K562 (cell line): ENCODE results near the gene GSG1L2. TPM values are rescaled to one million over a fixed set of nuclear protein-coding genes. Genes with fewer than 3 reads are reported as not detected.

Source experiments
- ATAC-seq: fragments of 200-7000 bp; cut with Tn5 transposase; 3 replicates; pipeline ENCODE4 v1.9.1; 2020; ENCODE audit warnings: moderate library complexity
- BruUV-seq: library from RNA; stranded (reverse); fragments of 400-500 nt; replicated peaks from 2 replicates; lab custom pipeline; 2021; lab: Mats Ljungman, UMichigan
- CTCF ChIA-PET: fragments of 300-600 bp; formaldehyde crosslinking; extraction: SDS; loops from one replicate; lab custom pipeline; 2021; ENCODE audit warnings: low intra/inter-chr PET ratio; lab: Yijun Ruan, JAX
- POLR2A ChIA-PET: fragments of 300-600, 350-650 bp; sonication (Branson Sonifier 250); formaldehyde crosslinking; extraction: SDS; loops from one replicate; lab custom pipeline; 2021; ENCODE audit warnings: antibody characterized with exemption, inconsistent platforms; lab: Yijun Ruan, JAX
- DNase-seq, 4 experiments: peaks; one replicate each; pipeline versions ENCODE4 v3.0.0 to v3.0.0-alpha.2; 2011 to 2018; ENCODE audit warnings: low spot score in 3 of 4, mixed read lengths in 3 of 4; ENCODE audit errors: extremely low read depth in 1 of 4
- FAIRE-seq: peaks from 2 replicates; lab custom pipeline; 2011; peaks lifted over from hg19 to GRCh38; lab: Jason Lieb, UNC
- H2AFZ ChIP-seq: 2 replicates; pipeline ENCODE4 v1.6.0; 2011; ENCODE audit warnings: low read depth, low read length, control low read depth, inconsistent platforms
- H3K27ac ChIP-seq: fragments of 200-600 bp; 3 replicates; pipeline ENCODE4 v1.8.0; 2011; ENCODE audit warnings: low read depth, mild to moderate bottlenecking, control low read depth, inconsistent platforms, low read length, moderate library complexity, mixed read lengths; ENCODE audit errors: extremely low read depth
- H3K27me3 ChIP-seq, 2 experiments: fragments of 300-600 bp in 1 of 2; 2 replicates in 1 of 2; 3 replicates in 1 of 2; pipeline versions ENCODE4 v1.6.0 to v1.8.0; 2011; ENCODE audit warnings: inconsistent platforms in 2 of 2, low read length in 2 of 2, mild to moderate bottlenecking in 1 of 2, mixed read lengths in 1 of 2, moderate library complexity in 1 of 2; ENCODE audit not compliant: control insufficient read depth in 2 of 2, insufficient read depth in 2 of 2
- H3K36me3 ChIP-seq: fragments of 300-600 bp; 3 replicates; pipeline ENCODE4 v1.8.0; 2011; ENCODE audit warnings: mild to moderate bottlenecking, low read length, inconsistent platforms; ENCODE audit not compliant: control insufficient read depth, insufficient read depth
- H3K4me1 ChIP-seq, 2 experiments: fragments of 200-600 bp in 1 of 2; replicated peaks in 1 of 2; 2 replicates in 1 of 2; 3 replicates in 1 of 2; pipeline versions ENCODE4 v1.5.1 to v1.8.0; 2011; ENCODE audit warnings: inconsistent platforms in 2 of 2, low read length in 2 of 2, mild to moderate bottlenecking in 1 of 2, mixed read lengths in 1 of 2, moderate library complexity in 1 of 2; ENCODE audit not compliant: control insufficient read depth in 2 of 2, insufficient read depth in 2 of 2
- H3K4me2 ChIP-seq: 2 replicates; pipeline ENCODE4 v1.6.1; 2011; ENCODE audit warnings: low read length, control low read depth, inconsistent platforms, mixed read lengths; ENCODE audit not compliant: insufficient read depth
- H3K4me3 ChIP-seq: fragments of 200-600 bp; sonication (generic), shearing (Covaris generic); 2 replicates; pipeline ENCODE4 v1.5.1; 2016; ENCODE audit warnings: control low read depth, inconsistent platforms
- H3K79me2 ChIP-seq: fragments of 200-600 bp; 3 replicates; pipeline ENCODE4 v1.8.0; 2011; ENCODE audit warnings: low read length, inconsistent platforms; ENCODE audit not compliant: control insufficient read depth, insufficient read depth
- H3K9ac ChIP-seq, 2 experiments: 2 replicates each; pipeline versions ENCODE4 v1.6.0 to v1.6.1; 2011; ENCODE audit warnings: low read depth in 2 of 2, low read length in 2 of 2, control low read depth in 1 of 2, inconsistent platforms in 1 of 2, mild to moderate bottlenecking in 1 of 2, mixed read lengths in 1 of 2; ENCODE audit not compliant: insufficient read depth in 1 of 2
- H3K9me1 ChIP-seq: one replicate; pipeline ENCODE4 v1.6.0; 2011; ENCODE audit warnings: inconsistent platforms, mild to moderate bottlenecking, low read length, moderate library complexity; ENCODE audit not compliant: control insufficient read depth, insufficient read depth
- H3K9me3 ChIP-seq: replicated peaks from 2 replicates; pipeline ENCODE4 v1.5.1; 2011; ENCODE audit warnings: low read depth, low read length, inconsistent platforms; ENCODE audit not compliant: control insufficient read depth, insufficient read depth
- H4K20me1 ChIP-seq: replicated peaks from 2 replicates; pipeline ENCODE4 v1.6.1; 2011; ENCODE audit warnings: low read length, inconsistent platforms, mixed read lengths; ENCODE audit not compliant: control insufficient read depth, insufficient read depth
- CAMTA2 ChIP-seq: fragments of 250-450 bp; sonication (Bioruptor Pico); conservative IDR thresholded peaks from 2 replicates; pipeline ENCODE4 v1.5.1; 2022
- CSDE1 ChIP-seq, 2 experiments: fragments of 450-650 bp; IDR thresholded peaks; 2 replicates each; pipeline ENCODE4 v1.6.1; 2016; ENCODE audit warnings: mild to moderate bottlenecking in 1 of 2
- CTBP1 ChIP-seq: fragments of 450-650 bp; IDR thresholded peaks from 2 replicates; pipeline ENCODE4 v1.6.1; 2016; ENCODE audit warnings: borderline replicate concordance
- FOXM1 ChIP-seq, 2 experiments: fragments of 450-650 bp in 1 of 2; sonication (generic) in 1 of 2; formaldehyde crosslinking in 1 of 2; IDR thresholded peaks; 2 replicates each; pipeline versions ENCODE4 v1.6.1 to v1.9.0; 2017 to 2022; ENCODE audit warnings: low read depth in 2 of 2, mild to moderate bottlenecking in 2 of 2, missing genetic modification reagents in 1 of 2, moderate library complexity in 1 of 2
- FOXP1 ChIP-seq: sonication (generic); formaldehyde crosslinking; IDR thresholded peaks from 2 replicates; pipeline ENCODE4 v1.8.0; 2022; ENCODE audit warnings: mild to moderate bottlenecking, missing genetic modification reagents
- IRF2 ChIP-seq: sonication (generic); formaldehyde crosslinking; IDR thresholded peaks from 2 replicates; pipeline ENCODE4 v1.8.1; 2022; ENCODE audit warnings: mild to moderate bottlenecking, missing genetic modification reagents
- MCM7 ChIP-seq, 2 experiments: fragments of 450-650 bp; IDR thresholded peaks; 2 replicates each; pipeline ENCODE4 v1.6.1; 2016 to 2018
- RBFOX2 ChIP-seq: fragments of 200-400 bp; formaldehyde crosslinking; IDR thresholded peaks from 2 replicates; pipeline ENCODE4 v1.6.1; 2017; ENCODE audit warnings: low read depth, mild to moderate bottlenecking, low read length, moderate library complexity
- RNF2 ChIP-seq: sonication (generic); IDR thresholded peaks from 2 replicates; pipeline ENCODE4 v1.6.1; 2016
- SIRT6 ChIP-seq: IDR thresholded peaks from one replicate; pipeline ENCODE4 v1.6.1; 2012; ENCODE audit warnings: low read depth, mild to moderate bottlenecking, control low read depth, inconsistent platforms, low read length, moderate library complexity
- SREBF1 ChIP-seq: fragments of 150-350 bp; IDR thresholded peaks from 2 replicates; pipeline ENCODE4 v1.6.1; 2014; ENCODE audit warnings: antibody characterized with exemption, low read depth, low read length, borderline replicate concordance
- TSC22D4 ChIP-seq: fragments of 450-650 bp; IDR thresholded peaks from 2 replicates; pipeline ENCODE4 v1.6.1; 2016; ENCODE audit warnings: missing genetic modification characterization, missing biosample characterization, control low read depth
- ZFP91 ChIP-seq: sonication (generic); formaldehyde crosslinking; IDR thresholded peaks from 2 replicates; pipeline ENCODE4 v1.8.0; 2022; ENCODE audit warnings: mild to moderate bottlenecking, missing genetic modification reagents
- ZNF140 ChIP-seq: fragments of 250-450 bp; sonication (Bioruptor Pico); IDR thresholded peaks from 2 replicates; pipeline ENCODE4 v1.8.0; 2021; ENCODE audit warnings: moderate library complexity, mild to moderate bottlenecking, inconsistent platforms
- ZNF175 ChIP-seq: fragments of 200-800 bp; sonication (Bioruptor generic); IDR thresholded peaks from 2 replicates; pipeline ENCODE4 v1.6.1; 2016; ENCODE audit warnings: low read depth, mild to moderate bottlenecking, missing genetic modification characterization, missing compliant biosample characterization
- ZNF311 ChIP-seq: fragments of 250-450 bp; sonication (Bioruptor Pico); IDR thresholded peaks from 2 replicates; pipeline ENCODE4 v1.4.0; 2020; ENCODE audit warnings: mild to moderate bottlenecking, moderate library complexity
- ZNF449 ChIP-seq: fragments of 250-450 bp; sonication (Bioruptor Pico); IDR thresholded peaks from 2 replicates; pipeline ENCODE4 v1.8.0; 2022; ENCODE audit warnings: moderate library complexity, mild to moderate bottlenecking, inconsistent platforms
- WGBS: fragments of 100-300 bp; shearing (Covaris generic); methylation state at CpG from one replicate; pipeline ENCODE4 v1.1.6; 2016; ENCODE audit warnings: low coverage, mixed read lengths; ENCODE audit not compliant: insufficient coverage; ENCODE audit errors: missing lambda C conversion rate; 5-methylcytosine and 5-hydroxymethylcytosine counted together
- in situ Hi-C: fragments of 300-500 bp; cut with MboI; formaldehyde crosslinking; loops from 4 replicates; pipeline ENCODE4 v1.15.0; 2018; ENCODE audit warnings: inconsistent platforms, mixed read lengths
- intact Hi-C: fragments of 100-400 bp; cut with micrococcal nuclease; formaldehyde crosslinking; loops from 2 replicates; pipeline ENCODE4 v1.14.2; 2022
- polyA plus RNA-seq, 8 experiments: library from polyadenylated mRNA; depleted of rRNA in 4 of 8; stranded (reverse) in 5 of 8; unstranded in 3 of 8; fragments of >200 nt; fragmentation: Nextera tagmentation in 2 of 8; fragmentation: Illumina TruSeq in 1 of 8; extraction: Ambion mirVana in 2 of 8; extraction: Trizol in 1 of 8; gene quantifications; 2 replicates each; pipeline versions ENCODE4 v1.2.1 to v1.2.3, GENCODE V29; 2011 to 2014; ENCODE audit warnings: inconsistent platforms in 1 of 8, missing spikeins in 1 of 8
- total RNA-seq, 7 experiments: library from RNA; depleted of rRNA in 6 of 7; stranded (reverse); fragments of >200 nt in 6 of 7; fragmentation: Illumina TruSeq in 2 of 7; extraction: Trizol in 2 of 7; gene quantifications; 2 replicates each; pipeline versions ENCODE4 v1.2.1 to v1.2.3, GENCODE V29; 2011 to 2021; ENCODE audit warnings: low replicate concordance in 1 of 7

Gene GSG1L2
- total and polyA plus RNA-seq, 9 of the 15 experiments (the other 6 are each of a cell fraction or from before 2014, with no cell fraction given): not detected

DNA sequence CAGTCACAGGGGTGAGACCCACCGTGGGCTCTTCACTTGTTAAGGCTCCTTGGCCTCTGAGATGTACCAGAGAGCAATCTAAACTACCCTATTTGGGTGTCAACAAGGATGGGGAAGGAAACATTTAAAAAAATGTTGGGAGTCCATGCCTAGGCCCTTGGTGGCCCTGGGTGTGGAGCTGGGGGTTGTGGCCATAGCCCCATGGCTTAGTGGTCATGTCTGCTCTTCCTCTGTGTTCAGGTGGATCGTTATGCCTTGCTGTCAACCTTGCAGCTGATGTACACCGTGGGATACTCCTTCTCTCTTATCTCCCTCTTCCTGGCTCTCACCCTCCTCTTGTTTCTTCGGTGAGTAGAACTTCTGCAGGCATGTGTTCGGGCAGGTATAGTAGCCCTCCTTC lies 32.4 kb upstream of the GSG1L2 start:
- Histone ChIP-seq H3K27me3 (no peaks in the 10 kb centered on the region), H3K9ac (no peak overlapping the region), H2AFZ (no peak overlapping the region), H4K20me1 (no peaks in the 10 kb centered on the region), H3K27ac (no peak overlapping the region), H3K36me3 (no peaks in the 10 kb centered on the region), H3K4me3 (no peak overlapping the region), H3K9me1 (no peaks in the 10 kb centered on the region), H3K9me3 (no peaks in the 10 kb centered on the region), H3K79me2 (no peaks in the 10 kb centered on the region), H3K4me1 (no peaks in the 10 kb centered on the region), H3K4me2 (no peak overlapping the region)
- ChIA-PET CTCF (no interaction called here), POLR2A (no interaction called here)
- DNase-seq (no peak), ATAC-seq (no peak), FAIRE-seq (no peak)
- intact Hi-C loops: no loop called here
- TF ChIP-seq ZNF140 (CRISPR knock-in tag): no peak
- TF ChIP-seq ZNF175: no peak
- no peak for TF ChIP-seq ZFP91
- TF ChIP-seq RNF2: no peak
- TF ChIP-seq RBFOX2: no peak
- TF ChIP-seq CSDE1 (IDR thresholded peaks at IDR 0.05): no peak
- no peak for TF ChIP-seq ZNF449 (CRISPR knock-in tag)
- TF ChIP-seq CTBP1: no peak
- no peak for TF ChIP-seq SREBF1
- TF ChIP-seq SIRT6: no peak
- TF ChIP-seq TSC22D4 (tag): no peak
- TF ChIP-seq FOXP1: no peak
- no peak for TF ChIP-seq ZNF311
- TF ChIP-seq IRF2: no peak
- no peak for TF ChIP-seq FOXM1 (IDR thresholded peaks at IDR 0.05; ENCODE audit: low read depth)
- no peak for TF ChIP-seq FOXM1 (CRISPR knock-in tag; IDR thresholded peaks at IDR 0.05; ENCODE audit: low read depth)
- TF ChIP-seq CAMTA2 (CRISPR knock-in tag): no peak
- TF ChIP-seq MCM7 (IDR thresholded peaks at IDR 0.05): no peak
- WGBS: 0% methylated on average over 4 of the region's 5 CpGs
- in situ Hi-C loops: no loop called here
- BruUV-seq: no TSS peak
